GM18951 (cell line): Measurements from ENCODE around the gene SMG7.

ENCODE experiments used
- POLR2A ChIP-seq: IDR thresholded peaks from 4 replicates; pipeline ENCODE4 v1.6.1; 2011; ENCODE audit warnings: mild to moderate bottlenecking; ENCODE audit not compliant: insufficient read length, insufficient read depth; ENCODE audit errors: extremely low read depth
- in situ Hi-C: fragments of 300-500 bp; cut with MboI; formaldehyde crosslinking; loops from one replicate; pipeline ENCODE4 v1.12.0; 2022; ENCODE audit warnings: low sequenced_read_pairs, mixed read lengths, inconsistent platforms; ENCODE audit not compliant: unreplicated experiment

Gene SMG7

DNA sequence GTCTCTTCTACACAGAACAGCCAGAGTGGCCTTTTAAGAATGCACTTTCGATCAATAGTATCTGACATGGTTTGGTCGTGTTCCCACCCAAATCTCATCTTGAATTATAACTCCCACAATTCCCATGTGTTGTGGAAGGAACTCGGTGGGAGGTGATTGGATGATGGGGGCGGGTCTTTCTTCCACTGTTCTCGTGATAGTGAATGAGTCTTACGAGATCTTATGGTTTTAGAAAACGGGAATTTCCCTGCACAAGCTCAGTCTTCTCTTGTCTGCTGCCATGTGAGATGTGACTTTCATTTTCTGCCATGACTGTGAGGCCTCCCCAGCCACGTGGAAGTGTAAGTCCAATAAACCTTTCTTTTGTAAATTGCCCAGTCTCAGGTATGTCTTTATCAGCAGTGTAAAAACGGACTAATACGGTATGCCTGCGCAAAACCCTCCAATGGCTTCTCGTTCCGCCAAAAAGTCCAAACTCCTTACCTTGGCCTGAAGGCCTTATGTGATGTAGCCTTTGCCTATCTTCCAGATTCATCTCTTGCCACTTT is 23.0 kb upstream of the SMG7 start:
- in situ Hi-C loops = no loop called here
- no peak for TF ChIP-seq POLR2A

DNA sequence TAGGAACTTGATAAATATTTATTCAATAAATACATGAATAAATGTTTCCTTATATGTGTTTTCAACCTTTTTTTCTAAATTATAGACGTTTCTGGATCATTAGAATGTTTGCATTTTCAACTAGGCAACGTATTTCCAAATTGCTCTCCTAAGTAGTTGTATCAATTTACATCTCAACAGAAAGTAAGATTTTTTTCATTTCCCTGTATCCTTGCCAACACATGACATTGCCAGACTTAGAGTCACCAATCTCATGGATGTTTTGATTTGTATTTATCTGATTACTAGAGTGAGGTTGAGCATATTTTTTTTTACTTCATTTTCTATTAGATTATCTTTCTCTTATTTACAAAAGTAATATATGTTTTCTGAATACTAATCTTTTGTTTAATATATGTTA is 22.2 kb upstream of the SMG7 start:
- TF ChIP-seq POLR2A = no peak
- in situ Hi-C loops = no loop called here

DNA sequence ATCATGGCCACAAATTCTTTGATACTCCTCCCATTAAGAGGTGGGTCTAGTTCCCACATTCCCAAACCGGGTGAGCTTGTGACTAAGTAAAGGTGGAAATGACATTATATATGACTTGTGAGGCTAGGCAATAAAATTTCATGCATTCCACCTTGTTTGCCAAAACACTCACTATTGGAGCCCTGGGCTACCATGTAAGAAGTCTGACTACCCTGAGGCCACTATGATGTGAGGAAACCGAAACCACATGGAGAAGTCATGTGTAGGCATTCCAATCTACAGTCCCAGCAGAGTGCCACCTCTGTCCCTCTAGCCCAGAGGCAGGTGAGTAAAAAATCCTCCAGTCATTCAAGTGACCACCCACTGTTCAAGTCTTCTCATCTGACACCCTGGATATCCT is 17.9 kb upstream of the SMG7 start:
- in situ Hi-C loops = no loop called here

DNA sequence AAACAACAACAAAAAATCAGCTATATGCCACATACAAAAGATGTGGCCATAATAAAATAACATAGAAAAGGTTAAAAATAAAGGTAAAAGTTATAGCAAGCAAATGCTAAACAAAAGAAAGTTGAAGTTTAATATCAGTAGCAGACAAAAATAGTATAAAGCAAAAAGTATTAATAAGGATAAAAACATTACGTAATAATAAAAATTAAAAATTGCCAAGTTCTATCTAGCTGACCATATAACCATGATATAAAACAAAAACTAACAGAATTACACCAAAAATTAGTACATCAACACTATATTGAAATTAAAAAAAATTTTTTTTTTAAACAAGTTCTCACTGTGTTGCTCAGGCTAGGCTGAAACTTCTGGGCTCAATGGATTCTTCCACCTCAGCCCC is 15.5 kb upstream of the SMG7 start:
- no peak for TF ChIP-seq POLR2A
- in situ Hi-C loops = no loop called here

More for the DNA sequence above, 17.9 kb upstream of the SMG7 start:
- TF ChIP-seq POLR2A = no peak

GRCh38 chr1:183457449-183457848 is 14.8 kb upstream of the SMG7 start:
- TF ChIP-seq POLR2A = no peak
- in situ Hi-C loops = no loop called here

DNA sequence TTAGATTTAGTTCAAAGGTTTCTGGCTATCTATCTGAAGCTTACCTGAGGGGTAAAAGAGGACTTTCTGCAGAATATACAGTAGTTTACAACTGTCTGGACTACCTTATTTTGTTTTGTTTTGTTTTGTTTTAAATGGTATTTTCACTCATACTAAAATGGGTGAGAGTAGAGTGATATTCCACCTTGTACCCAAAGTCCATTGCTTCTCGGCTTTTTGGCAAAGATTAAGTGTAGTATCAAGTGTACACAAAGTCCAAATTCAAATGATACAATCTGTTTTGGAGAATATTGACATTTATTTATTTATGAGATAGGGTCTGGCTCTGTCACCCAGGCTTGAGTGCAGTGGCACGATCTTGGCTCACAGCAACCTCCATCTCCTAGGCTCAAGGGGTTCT is 11.7 kb upstream of the SMG7 start:
- in situ Hi-C loops = loop anchor here (10.0 kb wide), 1 partner anchor 164 kb away; no protein-coding TSS in a partner anchor
- TF ChIP-seq POLR2A = no peak

DNA sequence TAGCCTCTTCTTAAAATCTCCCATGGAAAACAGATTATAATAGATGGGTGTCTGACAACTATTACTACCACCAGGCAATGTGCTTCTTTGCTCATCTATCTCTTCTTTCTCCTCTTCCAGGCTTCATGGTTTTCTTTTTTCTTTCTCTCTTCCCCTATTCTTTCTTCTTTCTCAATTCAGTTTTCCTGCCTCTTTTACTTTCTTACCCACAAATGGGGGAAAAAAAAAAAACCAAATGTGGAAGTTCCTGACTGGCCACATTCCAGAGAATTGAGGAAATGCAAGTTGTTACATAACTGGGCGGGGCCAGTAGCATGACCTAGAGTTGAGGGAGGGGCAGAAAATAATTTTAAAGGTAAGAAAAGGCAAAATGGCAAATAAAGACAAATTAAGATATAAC is 10.9 kb upstream of the SMG7 start:
- in situ Hi-C loops = loop anchor here (10.0 kb wide), 1 partner anchor 163 kb away; no protein-coding TSS in a partner anchor
- no peak for TF ChIP-seq POLR2A

- no peak for TF ChIP-seq POLR2A
- in situ Hi-C loops = loop anchor here (10.0 kb wide), 1 partner anchor 161 kb away; no protein-coding TSS in a partner anchor
These were observed 8.7 kb upstream of the SMG7 start for GRCh38 chr1:183463566-183463965.

GRCh38 chr1:183466781-183467180 is 5.5 kb upstream of the SMG7 start:
- in situ Hi-C loops = loop anchor here (10.0 kb wide), 1 partner anchor 158 kb away; no protein-coding TSS in a partner anchor
- no peak for TF ChIP-seq POLR2A

DNA sequence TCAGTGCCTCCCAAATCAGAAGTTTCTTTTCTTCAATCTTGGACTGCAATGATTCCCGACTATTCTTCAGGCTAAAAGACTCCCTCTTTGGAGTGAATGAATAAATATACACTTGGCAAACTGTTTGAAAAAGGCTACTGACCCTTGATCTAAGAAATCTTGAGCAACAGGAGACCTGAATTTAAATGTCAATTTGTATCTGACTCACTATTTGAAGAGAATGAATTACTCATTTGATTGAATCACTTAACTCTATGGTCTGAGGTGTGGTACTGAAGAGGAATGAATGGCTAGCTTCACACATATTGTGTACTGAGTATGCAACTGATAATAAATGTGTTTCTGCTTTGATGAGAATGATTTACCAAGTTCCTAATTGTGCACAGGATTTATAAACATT is 4.6 kb upstream of the SMG7 start:
- in situ Hi-C loops = loop anchor here (10.0 kb wide), 1 partner anchor 157 kb away; no protein-coding TSS in a partner anchor
- no peak for TF ChIP-seq POLR2A

DNA sequence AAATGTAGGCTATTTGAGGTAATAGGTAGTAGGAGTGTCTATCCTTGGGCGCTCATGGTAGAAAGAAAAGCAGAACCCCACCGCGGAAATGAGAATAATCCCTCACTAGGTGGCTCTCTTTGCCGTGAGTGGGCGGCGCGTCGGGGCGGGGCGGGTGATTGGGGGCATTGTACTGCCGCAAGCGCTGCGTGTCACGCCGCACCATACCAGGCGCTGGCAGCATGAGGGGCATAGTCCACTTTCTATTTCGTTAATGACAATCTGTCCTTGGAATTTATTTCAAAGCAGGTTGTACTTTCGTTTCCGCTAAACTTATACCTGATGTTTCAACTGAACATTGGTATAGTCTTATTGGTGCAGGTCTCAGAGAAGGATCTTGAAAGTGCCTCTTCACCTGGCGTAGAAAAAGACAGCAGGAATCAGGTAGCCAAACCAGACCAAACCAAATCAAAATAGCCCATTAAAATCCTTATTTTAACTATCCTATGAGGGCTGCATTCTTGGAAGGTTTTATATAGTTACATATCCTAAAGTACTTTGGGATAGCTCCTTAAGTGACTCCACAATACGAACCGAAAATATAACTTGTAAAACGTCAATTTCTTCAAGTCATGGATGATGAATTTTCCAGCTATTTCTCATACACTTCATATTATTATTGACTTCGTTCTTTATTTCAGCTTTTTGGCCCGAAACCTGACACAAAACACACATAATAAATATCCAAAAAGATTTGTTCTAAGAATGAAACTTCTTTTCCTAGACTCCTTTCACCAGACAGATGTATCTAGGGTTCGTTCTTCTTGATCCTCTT is 1.9 kb upstream of the SMG7 start:
- peak; percentile 35 for TF ChIP-seq POLR2A
- in situ Hi-C loops = no loop called here

DNA sequence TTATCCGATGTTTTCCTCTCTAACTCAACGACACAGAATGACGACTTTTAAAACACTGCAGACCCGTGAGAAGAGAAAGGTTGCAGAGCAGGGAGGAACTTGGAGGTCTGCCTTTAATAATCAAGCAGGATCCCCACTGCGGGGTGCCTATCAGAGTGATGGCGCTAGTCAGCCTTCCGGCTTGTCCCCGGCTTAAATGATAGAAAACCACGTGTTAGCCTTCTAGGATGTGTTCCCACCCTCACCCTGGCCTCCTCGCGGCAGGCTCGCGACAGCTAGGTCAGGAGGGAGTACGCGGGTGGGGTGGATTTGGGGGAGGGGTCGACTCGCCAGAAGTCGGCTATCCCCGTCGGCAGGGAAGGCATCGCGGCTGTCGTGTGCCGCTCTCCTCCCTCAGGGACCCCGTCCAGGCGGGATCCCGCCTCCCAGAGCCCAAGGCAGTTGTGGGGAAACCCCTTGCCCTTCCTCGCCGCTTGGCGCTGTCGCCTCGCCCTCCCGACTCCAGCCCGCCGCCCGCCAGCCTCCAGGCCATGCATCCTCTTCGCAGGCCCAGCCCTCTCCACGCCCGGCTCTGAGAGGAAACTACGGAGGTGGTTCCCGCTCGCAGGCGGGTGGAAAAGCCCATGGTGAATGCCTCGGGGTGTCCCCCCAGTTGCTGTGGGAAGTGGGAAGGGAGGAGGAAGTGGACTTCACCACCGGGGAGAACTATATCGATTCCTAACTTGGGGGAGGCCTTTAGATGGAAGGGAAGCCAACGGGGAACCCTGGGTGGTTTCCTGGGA is 1.1 kb upstream of the SMG7 start:
- in situ Hi-C loops = no loop called here
- TF ChIP-seq POLR2A = peak; percentile 36

DNA sequence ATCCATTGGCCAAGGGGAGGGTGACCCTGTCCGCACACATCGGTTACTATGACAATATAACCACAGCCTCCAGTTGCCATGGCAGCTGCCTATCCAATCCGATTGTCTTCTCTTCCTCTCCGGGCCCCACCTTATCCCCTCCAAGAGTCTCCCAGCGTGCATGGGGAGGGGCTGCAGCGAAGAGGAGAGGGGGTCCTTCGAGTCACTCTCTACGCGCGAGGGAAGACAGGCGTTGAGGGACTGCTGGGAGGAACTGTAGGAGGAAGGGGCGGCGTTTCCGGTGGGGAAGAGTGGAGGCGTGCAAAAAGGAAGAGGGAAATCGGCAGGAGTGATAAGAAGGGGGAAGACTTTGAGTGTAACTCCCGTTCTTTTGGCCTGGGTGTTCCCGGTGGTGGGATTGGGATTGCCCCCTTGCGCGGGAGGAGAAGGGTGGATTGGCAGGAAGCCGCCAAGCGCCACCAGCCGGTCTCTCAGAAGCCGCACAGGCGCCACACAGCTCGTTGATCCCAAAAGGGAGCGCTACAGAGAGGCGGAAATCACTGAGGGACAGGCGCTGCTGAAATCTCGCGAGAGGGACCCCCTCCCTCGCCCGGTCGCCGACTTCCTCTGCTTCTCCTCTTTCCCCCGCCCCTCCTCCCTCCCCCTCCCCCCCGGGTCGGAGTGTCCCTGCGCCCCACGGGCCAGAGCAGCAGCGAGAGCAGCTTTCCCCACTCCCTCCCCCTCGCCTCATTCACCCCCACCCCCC is 384 bp upstream of the SMG7 start:
- TF ChIP-seq POLR2A = peak; percentile 61
- in situ Hi-C loops = no loop called here
